ENCODE measurements around the gene ZNF497.
A peak's percentile ranks its signal among the peaks of the same experiment; 100 is the strongest.
"Not testable (repeated sequence)": the region's sequence is repeated elsewhere in the genome, so short reads cannot be mapped to it uniquely, and the experiment has no call there.

The ZNF497 gene

DNA sequence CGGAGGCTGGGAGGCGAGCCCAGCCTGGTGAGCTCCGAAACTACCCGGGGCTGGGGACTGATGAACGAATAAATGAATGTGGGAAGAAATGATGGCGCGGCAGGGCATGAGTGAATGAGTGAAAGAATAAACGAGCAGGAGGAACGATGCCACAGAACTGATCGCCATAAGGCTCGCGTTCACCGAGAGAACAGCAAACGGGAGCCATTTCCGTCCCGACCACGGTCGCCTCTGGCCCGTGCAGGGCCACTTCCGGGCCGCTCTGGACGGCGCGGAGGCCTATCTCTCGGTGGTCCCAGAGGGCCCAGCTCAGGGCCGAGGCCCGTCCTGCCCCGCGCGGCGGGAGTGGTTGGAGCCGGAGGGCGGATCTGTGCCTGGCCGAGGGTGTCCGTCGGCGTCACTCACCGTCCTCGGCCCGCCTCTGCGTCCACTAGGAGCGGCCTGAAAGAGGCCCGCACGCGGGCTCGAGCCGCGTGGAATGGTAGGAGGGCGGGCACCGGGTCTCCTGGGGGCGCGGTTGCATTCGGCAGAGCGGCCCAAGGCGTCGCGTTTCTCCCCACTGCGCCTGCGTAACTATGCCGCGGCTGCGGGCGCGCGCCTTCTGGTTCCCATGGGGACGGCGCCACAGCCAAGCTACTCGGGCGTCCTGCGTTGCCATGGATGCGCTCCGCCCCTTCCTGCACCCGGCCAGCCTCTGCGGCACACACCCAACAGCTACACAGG is at the start of gene ZNF497:
TSS of gene ZNF497 (minus strand) at position 480 of the 723 bp plus-strand sequence. CDS start 5,116 bp downstream, outside the sequence.
- peak; percentile 94 to 95 for DNase-seq

DNA sequence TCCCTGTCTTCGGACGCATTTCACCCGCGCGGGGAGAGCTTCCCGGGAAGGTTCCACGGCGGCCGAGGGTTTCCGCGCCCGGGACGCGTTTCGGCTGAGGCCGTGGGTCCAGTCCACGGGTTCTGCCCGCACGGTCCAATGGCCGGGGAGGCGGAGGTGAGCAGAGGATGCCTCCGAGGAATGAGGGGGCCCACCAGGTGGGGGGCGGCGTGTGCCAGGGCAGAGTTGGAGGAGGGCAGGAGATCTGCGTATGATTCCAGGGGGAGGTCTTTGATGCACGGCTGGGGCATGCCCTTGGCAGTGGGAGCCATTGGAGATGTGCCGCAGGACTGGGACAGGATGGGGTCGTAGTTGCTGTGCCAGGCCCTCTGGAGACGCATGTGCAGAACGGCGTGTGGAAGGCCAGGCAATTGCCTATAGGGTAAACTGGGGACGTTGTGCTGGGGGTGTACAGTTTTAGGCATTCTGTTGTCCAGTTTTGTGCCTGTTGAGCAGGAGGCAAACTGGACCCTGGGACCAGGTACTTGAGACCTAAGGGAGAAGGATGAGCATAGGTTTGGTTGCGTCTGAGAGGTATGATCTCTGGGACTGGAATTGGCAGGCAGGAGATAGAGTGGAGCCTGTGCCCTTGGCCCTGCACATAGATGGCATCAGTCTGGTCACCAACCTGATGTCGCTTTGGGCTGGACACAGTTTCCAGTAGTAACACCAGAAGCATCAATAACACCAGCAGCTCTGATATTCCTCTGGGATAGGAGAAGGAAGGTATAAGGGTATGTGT is 46.6 kb upstream of the ZNF497 start:
- DNase-seq, result peak in 1 of 2 experiments; percentile 40

- DNase-seq, result peak; percentile 95 to 96
Measured at GRCh38 chr19:58408152-58409009, 45.8 kb upstream of the ZNF497 start, which contains the start of gene ZNF584. ZNF584 (plus strand) TSS chr19:58408649; CDS start chr19:58409148, 499 bp downstream.

DNA sequence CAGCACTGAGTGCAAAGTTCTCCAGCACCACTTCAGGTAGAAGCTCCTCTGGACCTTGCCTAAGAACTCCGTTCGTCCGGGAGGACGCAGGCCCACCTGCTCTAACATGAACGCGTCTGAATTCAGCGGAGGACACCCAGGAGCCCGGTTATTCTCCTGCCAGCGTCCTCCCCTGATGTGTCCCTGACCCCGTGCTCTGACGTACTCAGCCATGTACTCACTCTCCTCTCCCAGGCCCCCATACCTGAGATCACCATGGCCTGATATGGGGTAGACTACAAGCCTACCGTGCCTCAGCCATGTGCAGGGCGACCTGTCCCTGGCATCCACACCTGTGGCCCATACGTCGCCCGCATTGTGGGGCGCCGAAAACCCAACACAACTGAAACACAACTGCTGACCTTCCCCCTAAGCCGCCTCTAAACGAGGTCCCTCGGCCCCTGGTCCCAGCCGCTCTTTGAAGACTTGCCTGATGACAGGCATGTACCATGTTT is 45.2 kb upstream of the ZNF497 start:
- no peak for DNase-seq

GRCh38 chr19:58406818-58407657 is 44.5 kb upstream of the ZNF497 start:
- no peak for DNase-seq

- DNase-seq, result not testable (repeated sequence)
Measured at GRCh38 chr19:58403920-58404478, 41.4 kb upstream of the ZNF497 start.

DNA sequence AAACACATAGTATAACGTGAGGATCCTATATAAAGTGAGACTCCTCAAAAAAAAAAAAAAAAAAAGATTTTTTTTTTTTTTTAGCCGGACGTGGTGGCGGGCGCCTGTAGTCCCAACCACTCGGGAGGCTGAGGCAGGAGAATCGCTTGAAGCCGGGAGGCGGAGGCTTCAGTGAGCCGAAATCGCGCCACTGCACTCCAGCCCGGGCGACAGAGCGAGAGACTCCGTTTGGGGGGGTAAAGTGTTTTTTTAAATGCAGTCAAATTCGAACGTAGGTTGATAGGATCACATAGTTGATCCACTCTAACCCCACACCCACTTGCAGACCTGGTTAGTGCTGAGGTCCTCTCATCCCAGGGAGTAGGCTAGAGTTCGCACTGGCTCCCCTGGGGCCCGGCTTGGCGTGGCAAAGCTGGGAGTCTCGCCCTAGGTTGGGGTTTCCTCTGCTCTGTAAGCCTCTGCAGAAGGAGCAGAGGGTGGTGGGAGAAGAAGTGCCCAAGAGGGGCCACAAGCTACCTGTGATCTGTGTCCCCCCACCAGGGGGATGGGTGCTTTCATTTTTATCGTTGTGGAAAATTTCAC is 39.4 kb upstream of the ZNF497 start:
- no peak for DNase-seq

DNA sequence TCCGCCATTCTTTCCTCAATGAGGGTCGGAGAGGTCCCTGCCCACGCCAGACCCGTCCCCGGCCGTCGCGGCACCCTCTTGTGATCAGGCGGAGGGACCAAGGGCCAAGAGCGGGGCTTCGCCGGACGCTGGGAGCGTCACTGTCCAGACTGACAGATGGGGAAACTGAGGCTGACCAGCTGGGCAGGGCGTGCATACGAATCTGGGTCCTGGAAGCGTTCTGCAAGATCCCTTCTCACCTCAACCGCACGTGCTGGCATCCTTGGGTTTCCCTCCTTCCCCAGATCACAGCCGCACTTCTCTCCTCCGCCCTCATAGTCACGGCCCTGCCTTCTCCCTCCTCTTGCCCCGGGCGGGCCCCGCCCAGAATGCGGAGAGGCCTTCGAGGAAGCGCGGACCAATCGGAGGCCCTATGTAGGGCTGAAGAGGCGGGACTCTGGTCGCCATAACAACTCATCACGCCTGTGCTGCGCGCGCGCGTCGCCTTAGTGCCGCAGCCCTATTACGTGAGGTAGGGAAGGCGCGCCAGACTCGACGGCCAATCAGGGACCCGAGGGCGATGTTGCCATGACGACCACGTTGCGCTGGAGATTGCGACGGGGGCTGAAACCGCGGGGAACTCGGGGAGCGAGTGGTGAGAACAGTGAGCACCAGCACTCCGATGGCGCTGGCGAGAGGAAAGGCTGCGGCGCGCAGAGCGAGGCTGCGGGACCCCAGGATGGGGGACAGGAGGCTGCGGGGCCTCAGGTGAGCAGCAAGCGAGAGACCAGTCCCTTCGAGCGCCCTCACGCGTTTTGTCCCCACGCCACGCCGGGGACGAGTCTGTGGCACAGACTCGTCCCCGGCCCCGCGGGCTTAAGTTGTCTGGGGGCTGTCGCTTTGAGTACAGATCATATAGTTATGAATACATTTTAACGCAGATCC is 38.6 kb upstream of the ZNF497 start:
- DNase-seq, result peak; percentile 99

GRCh38 chr19:58400316-58400915 is 37.9 kb upstream of the ZNF497 start:
- peak; percentile 62 to 76 for DNase-seq

DNA sequence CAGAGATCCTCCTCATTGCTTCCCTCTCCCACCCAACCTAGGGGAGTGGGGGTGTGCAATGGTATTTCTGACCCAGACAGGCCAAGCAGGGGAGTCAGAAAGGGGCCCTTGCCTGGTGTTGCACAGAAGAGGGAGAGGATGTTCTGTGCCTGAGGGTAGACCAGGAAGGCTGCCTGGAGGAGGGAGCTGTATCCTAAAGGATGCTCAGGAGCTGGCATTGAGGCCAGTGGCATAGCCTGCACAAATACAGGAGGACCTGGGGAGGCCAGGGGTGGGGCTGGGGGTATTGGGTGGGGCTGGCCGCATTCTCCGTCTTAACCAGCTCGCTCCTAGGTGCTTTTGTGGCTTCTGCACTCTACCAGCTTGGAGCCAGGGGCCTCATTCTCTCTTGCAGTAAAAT is 37.4 kb upstream of the ZNF497 start:
- DNase-seq, result no peak

DNA sequence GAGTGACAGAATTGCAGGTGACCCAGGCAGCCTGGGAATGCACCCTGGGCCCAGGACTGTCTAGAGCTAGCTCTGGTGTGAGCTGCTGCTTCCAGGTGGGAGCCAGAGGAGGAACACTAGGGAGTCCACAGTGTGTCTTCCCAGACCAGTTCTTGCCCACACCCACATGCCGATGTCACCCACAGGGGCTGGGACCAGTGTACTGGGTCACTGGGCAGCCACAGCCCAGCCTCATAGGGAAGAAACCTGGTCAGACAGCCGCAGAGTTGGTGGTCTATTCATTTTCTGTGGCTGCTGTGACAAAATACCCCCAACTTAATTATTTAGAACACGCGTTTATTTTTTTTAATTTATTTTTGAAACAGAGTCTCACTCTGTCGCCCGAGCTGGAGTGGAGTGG is 36.0 kb upstream of the ZNF497 start:
- DNase-seq, result no peak

DNA sequence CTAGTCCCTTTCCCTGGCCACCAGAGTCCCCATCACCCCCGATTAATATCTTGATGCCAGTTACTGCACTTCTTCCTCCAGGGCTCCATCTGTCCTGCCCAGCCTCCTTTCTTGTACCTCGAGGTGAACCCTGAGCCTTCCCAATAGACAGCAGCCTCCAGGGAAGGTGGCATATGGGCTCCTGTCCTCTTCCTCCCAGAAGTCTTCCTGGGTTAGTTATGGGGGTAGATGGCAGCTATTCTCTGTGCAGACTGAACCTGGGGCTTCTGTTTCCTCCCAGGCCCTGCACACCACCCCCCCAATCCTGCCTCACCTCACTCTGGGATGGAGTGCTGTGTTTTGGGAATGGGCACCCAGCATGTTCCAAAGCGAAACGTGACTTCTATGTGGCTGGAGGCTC is 35.5 kb upstream of the ZNF497 start:
- no peak for DNase-seq

- DNase-seq, result no peak
Measured at GRCh38 chr19:58397533-58398037, 35.0 kb upstream of the ZNF497 start.

DNA sequence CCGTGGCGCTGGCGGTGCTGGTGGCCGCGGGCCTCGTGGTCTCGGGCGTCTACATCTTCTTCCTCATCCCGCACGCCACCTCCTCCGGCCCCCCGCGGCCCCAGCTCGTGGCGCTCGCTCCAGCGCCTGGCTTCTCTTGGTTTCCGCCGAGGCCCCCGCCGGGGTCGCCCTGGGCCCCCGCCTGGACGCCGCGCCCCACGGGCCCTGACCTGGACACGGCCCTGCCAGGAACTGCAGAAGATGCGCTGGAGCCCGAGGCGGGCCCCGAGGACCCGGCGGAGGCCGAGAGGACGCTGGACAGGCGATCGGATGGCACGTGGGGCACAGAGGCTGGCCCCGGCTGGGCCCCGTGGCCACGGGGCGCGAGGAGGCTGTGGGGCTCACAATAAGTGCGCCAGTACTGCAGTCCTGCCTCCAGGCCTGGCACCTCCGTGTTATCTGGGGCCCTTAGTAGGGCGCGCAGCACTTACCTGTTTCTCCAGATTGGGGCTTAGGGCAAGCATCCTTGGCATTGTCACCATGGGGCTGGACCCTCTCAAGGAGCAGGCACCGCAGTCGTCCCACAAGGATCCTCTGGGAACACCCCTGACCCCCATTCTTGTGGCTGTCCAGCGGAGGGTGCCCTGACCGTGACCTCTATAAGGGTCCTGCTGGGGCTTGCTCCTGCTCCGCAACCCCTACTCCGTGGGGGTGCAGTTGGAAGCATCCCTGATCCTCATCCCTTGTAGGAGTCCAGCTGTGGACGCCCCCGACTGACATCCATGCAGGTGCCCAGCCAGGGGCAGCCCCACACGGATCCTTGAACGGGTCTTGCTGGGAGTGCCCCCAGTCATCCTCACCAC is 34.4 kb upstream of the ZNF497 start:
- DNase-seq, result no peak

- no peak for DNase-seq
Measured at GRCh38 chr19:58395979-58396627, 33.6 kb upstream of the ZNF497 start.

DNA sequence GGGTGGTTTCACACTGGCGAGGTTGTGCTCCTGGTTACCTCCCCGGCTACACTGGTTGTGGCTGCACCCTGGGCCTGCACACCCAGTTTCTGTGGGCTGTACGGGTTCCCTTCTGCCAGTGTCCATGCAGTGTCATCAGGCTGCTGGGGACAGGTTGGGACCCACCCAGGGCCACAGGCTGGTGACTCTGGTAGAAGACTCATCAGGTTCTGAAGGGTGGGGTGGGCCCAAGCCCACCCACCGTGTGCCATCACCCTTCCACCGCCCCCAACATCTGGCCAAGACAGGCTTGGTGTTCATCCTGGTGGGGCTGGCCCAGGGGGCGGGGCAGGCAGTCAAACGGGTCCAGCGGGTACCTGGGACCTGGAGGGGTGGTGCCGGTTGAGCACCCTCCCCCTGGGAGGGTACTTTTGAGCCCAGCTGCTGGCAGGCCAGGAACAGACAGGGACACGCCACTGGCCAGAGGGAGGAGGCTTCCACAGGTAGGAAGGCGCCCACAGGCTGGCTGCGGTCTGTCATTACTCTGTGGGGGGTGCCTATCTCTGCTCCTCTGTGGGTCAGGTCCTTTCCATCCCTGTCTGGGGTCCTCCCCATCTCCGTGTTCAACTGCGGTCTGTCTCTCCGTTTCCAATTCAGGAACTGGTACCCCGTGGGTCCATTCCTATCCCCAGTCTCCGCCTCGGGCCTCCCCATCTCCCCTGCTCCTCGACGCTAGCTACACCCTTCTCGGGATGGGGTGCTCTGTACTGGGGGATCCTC is 32.8 kb upstream of the ZNF497 start, which contains the start of gene RNF225:
TSS of gene RNF225 (plus strand) at position 437 of the 759 bp plus-strand sequence. CDS start 434 bp downstream, outside the sequence.
- no peak for DNase-seq

- DNase-seq, result no peak
Measured at GRCh38 chr19:58394821-58395219, 32.3 kb upstream of the ZNF497 start.

Measured in NCI-H2081 (cell line).